ENCODE measurements around the gene CLGN.

DNA sequence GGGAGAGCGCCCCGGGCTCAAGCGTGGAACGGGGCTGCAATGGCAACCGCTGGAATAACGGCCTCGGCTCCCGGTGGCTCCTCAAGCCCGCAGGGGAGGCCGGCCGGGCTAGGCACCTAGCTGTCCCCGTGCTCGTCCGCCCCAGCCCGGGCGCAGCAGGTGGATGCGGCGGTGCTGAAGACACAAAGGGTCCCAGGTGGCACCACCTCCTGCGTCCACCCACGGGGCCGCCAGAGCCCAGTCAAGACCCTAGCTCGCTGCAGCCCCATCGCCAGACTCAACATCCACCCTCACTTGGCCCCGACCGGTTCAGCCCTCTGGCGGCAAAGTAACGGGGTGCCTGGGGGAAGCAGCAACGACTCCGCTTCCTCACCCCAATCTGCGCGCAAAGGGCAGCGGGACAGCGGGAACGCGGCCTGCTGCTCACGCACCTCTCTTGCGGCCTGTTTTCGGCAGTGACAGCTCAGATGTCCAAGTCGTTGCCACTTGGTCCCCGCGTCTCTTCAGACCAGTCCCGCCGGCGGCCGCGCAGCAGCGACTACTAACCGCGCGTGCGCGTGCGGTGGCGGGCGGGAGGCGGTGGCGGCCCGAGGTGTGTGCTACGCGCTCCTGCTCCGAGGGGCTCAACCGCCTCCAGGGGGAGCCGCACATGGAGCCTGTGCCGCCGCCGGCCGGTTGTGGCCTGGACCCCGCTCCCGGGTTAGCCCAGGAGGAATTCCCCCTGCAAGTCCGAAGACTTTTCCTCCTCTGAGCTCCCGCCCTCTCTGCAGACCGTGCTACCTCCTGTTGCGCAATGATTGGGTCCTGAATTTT, at the start of gene CLGN:
- TF ChIP-seq, protein P1, sequence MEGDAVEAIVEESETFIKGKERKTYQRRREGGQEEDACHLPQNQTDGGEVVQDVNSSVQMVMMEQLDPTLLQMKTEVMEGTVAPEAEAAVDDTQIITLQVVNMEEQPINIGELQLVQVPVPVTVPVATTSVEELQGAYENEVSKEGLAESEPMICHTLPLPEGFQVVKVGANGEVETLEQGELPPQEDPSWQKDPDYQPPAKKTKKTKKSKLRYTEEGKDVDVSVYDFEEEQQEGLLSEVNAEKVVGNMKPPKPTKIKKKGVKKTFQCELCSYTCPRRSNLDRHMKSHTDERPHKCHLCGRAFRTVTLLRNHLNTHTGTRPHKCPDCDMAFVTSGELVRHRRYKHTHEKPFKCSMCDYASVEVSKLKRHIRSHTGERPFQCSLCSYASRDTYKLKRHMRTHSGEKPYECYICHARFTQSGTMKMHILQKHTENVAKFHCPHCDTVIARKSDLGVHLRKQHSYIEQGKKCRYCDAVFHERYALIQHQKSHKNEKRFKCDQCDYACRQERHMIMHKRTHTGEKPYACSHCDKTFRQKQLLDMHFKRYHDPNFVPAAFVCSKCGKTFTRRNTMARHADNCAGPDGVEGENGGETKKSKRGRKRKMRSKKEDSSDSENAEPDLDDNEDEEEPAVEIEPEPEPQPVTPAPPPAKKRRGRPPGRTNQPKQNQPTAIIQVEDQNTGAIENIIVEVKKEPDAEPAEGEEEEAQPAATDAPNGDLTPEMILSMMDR (IDR thresholded peaks at IDR 0.05): peak in 4 of 6 experiments; percentile 8 to 31 (median 24)
- no peak for TF ChIP-seq POLR2A (IDR thresholded peaks at IDR 0.05)
